ENCODE results near the gene GLYAT. TPM values are rescaled to one million over a fixed set of nuclear protein-coding genes. Genes with fewer than 3 reads are reported as not detected.

The GLYAT gene, protein sequence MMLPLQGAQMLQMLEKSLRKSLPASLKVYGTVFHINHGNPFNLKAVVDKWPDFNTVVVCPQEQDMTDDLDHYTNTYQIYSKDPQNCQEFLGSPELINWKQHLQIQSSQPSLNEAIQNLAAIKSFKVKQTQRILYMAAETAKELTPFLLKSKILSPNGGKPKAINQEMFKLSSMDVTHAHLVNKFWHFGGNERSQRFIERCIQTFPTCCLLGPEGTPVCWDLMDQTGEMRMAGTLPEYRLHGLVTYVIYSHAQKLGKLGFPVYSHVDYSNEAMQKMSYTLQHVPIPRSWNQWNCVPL
- total RNA-seq (not detected in 2 replicates), polyA plus RNA-seq (not detected in 2 replicates), polyA minus RNA-seq (ENCODE audit: low replicate concordance) (not detected in 2 replicates)
- polyA plus RNA-seq (2012), result not detected in 2 replicates

DNA sequence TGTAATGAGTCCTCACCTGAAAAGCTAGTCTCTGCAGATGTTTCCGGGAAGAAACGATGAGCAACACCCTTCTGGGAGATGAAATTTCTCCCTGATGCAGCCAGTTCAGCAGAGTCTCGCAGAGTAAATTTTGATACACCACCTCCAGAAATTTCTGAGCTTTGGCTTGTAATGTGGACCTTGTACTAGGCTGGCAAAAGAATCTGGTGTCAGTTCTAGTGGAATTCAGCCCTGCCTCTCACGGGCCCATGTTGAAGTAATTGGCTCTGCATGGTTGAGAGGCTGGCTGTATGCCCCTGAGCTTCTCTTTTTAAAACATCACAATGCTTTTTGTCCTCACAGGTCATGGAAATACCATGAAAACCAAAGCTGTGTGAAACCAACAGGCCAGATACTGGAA, at the start of gene GLYAT:
GLYAT (minus strand) TSS at position 125 of the 400 bp plus-strand sequence. CDS start 7,447 bp downstream, outside the sequence.
- H3K9me3 ChIP-seq (ENCODE audit: control insufficient read depth, insufficient read depth, low read depth, low read length), result no peaks in the 10 kb centered on the region
- no peaks in the 10 kb centered on the region for H3K36me3 ChIP-seq (ENCODE audit: control insufficient read depth, insufficient read depth, low read length)
- H4K20me1 ChIP-seq (ENCODE audit: control insufficient read depth, extremely low read depth, insufficient read depth, low read length), result no peaks in the 10 kb centered on the region
- H3K4me3 ChIP-seq (replicated peaks in 1 of 4; ENCODE audit: control extremely low read depth in 1 of 4, insufficient read depth in 1 of 4, low read depth in 3 of 4, low read length in 4 of 4), result no peak within 1 kb of the TSS
- H3K27me3 ChIP-seq (ENCODE audit: control insufficient read depth, insufficient read depth, low read length), result no peaks in the 10 kb centered on the region
- H3K4me1 ChIP-seq (ENCODE audit: control insufficient read depth, extremely low read depth, insufficient read depth, low read length), result no peaks in the 10 kb centered on the region
- H3K4me2 ChIP-seq (ENCODE audit: extremely low read depth, insufficient read depth, low read length), result no peak within 1 kb of the TSS
- H2AFZ ChIP-seq (ENCODE audit: low read length), result no peak within 1 kb of the TSS
- no peak within 1 kb of the TSS for H3K27ac ChIP-seq (ENCODE audit: insufficient read depth, low read length)
- DNase-seq (ENCODE audit: low read depth in 2 of 2), result no peak
- H3K9ac ChIP-seq (ENCODE audit: insufficient read depth, low read length), result no peak within 1 kb of the TSS
- TF ChIP-seq, protein P1, sequence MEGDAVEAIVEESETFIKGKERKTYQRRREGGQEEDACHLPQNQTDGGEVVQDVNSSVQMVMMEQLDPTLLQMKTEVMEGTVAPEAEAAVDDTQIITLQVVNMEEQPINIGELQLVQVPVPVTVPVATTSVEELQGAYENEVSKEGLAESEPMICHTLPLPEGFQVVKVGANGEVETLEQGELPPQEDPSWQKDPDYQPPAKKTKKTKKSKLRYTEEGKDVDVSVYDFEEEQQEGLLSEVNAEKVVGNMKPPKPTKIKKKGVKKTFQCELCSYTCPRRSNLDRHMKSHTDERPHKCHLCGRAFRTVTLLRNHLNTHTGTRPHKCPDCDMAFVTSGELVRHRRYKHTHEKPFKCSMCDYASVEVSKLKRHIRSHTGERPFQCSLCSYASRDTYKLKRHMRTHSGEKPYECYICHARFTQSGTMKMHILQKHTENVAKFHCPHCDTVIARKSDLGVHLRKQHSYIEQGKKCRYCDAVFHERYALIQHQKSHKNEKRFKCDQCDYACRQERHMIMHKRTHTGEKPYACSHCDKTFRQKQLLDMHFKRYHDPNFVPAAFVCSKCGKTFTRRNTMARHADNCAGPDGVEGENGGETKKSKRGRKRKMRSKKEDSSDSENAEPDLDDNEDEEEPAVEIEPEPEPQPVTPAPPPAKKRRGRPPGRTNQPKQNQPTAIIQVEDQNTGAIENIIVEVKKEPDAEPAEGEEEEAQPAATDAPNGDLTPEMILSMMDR (conservative IDR thresholded peaks at IDR 0.05 in 1 of 2, IDR thresholded peaks at IDR 0.05 in 1 of 2; ENCODE audit: low read depth in 1 of 2, low read length in 2 of 2), result no peak
- H3K79me2 ChIP-seq (ENCODE audit: control insufficient read depth, insufficient read depth, low read length), result no peaks in the 10 kb centered on the region

DNA sequence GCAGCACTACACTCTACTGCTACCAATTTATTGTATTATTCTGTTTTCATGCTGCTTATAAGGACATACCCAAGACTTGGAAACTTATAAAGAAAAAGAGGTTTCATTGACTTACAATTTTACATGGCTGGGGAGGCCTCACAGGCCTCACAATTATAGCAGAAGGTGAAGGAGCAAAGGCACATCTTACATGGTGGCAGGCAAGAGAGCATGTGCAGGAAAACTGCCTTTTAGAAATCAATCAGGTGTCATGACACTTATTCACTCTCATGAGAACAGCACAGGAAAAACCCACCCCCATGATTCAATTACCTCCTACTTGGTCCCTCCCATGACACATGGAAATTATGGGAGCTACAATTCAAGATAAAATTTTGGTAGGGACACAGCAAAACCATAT, 49.6 kb upstream of the GLYAT start:
- Histone ChIP-seq H3K27ac (ENCODE audit: insufficient read depth, low read length) (no peak overlapping the region), H3K36me3 (ENCODE audit: control insufficient read depth, insufficient read depth, low read length) (no peaks in the 10 kb centered on the region), H3K27me3 (ENCODE audit: control insufficient read depth, insufficient read depth, low read length) (no peaks in the 10 kb centered on the region), H3K4me3 (replicated peaks in 1 of 4; ENCODE audit: control extremely low read depth in 1 of 4, insufficient read depth in 1 of 4, low read depth in 3 of 4, low read length in 4 of 4) (no peak overlapping the region), H4K20me1 (ENCODE audit: control insufficient read depth, extremely low read depth, insufficient read depth, low read length) (no peaks in the 10 kb centered on the region), H3K9ac (ENCODE audit: insufficient read depth, low read length) (no peak overlapping the region), H2AFZ (ENCODE audit: low read length) (no peak overlapping the region), H3K4me1 (ENCODE audit: control insufficient read depth, extremely low read depth, insufficient read depth, low read length) (no peaks in the 10 kb centered on the region), H3K4me2 (ENCODE audit: extremely low read depth, insufficient read depth, low read length) (no peak overlapping the region), H3K9me3 (ENCODE audit: control insufficient read depth, insufficient read depth, low read depth, low read length) (no peaks in the 10 kb centered on the region), H3K79me2 (ENCODE audit: control insufficient read depth, insufficient read depth, low read length) (no peaks in the 10 kb centered on the region)
- TF ChIP-seq, protein P1 (conservative IDR thresholded peaks at IDR 0.05 in 1 of 2, IDR thresholded peaks at IDR 0.05 in 1 of 2; ENCODE audit: low read depth in 1 of 2, low read length in 2 of 2), result no peak
- no peak for TF ChIP-seq EZH2 (IDR thresholded peaks at IDR 0.05; ENCODE audit: low read length, missing control alignments)
- no peak for DNase-seq (ENCODE audit: low read depth in 2 of 2)

DNA sequence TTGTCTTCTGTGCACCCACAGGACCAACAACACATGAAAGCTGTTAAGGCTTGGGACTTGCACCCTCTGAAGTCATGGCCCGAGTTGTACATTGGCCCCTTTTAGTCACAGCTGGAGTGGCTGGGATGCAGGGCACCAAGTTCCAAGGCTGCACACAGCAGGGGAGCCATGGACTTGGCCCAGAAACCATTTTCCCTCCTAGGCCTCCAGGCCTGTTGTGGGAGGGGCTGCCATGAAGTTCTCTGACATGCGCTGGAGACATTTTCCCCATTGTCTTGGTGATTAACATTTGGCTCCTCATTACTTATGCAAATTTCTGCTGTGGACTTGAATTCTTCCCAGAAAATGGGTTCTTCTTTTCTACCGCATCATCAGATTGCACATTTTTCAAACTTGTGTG, 48.8 kb upstream of the GLYAT start:
- H3K79me2 ChIP-seq (ENCODE audit: control insufficient read depth, insufficient read depth, low read length), result no peaks in the 10 kb centered on the region
- no peak for DNase-seq (ENCODE audit: low read depth in 2 of 2)
- no peak overlapping the region for H2AFZ ChIP-seq (ENCODE audit: low read length)
- no peaks in the 10 kb centered on the region for H3K4me1 ChIP-seq (ENCODE audit: control insufficient read depth, extremely low read depth, insufficient read depth, low read length)
- H3K27me3 ChIP-seq (ENCODE audit: control insufficient read depth, insufficient read depth, low read length), result no peaks in the 10 kb centered on the region
- no peak overlapping the region for H3K4me2 ChIP-seq (ENCODE audit: extremely low read depth, insufficient read depth, low read length)
- TF ChIP-seq, protein P1 (conservative IDR thresholded peaks at IDR 0.05 in 1 of 2, IDR thresholded peaks at IDR 0.05 in 1 of 2; ENCODE audit: low read depth in 1 of 2, low read length in 2 of 2), result no peak
- TF ChIP-seq EZH2 (IDR thresholded peaks at IDR 0.05; ENCODE audit: low read length, missing control alignments), result no peak
- H3K36me3 ChIP-seq (ENCODE audit: control insufficient read depth, insufficient read depth, low read length), result no peaks in the 10 kb centered on the region
- H4K20me1 ChIP-seq (ENCODE audit: control insufficient read depth, extremely low read depth, insufficient read depth, low read length), result no peaks in the 10 kb centered on the region
- no peak overlapping the region for H3K4me3 ChIP-seq (replicated peaks in 1 of 4; ENCODE audit: control extremely low read depth in 1 of 4, insufficient read depth in 1 of 4, low read depth in 3 of 4, low read length in 4 of 4)
- no peak overlapping the region for H3K27ac ChIP-seq (ENCODE audit: insufficient read depth, low read length)
- no peaks in the 10 kb centered on the region for H3K9me3 ChIP-seq (ENCODE audit: control insufficient read depth, insufficient read depth, low read depth, low read length)
- no peak overlapping the region for H3K9ac ChIP-seq (ENCODE audit: insufficient read depth, low read length)
